G401 (cell line): ENCODE results near the gene TRMT2B. TPM values are rescaled to one million over a fixed set of nuclear protein-coding genes. Genes with fewer than 3 reads are reported as not detected.
"Not testable (repeated sequence)": the region's sequence is repeated elsewhere in the genome, so short reads cannot be mapped to it uniquely, and the experiment has no call there.

Source experiments
- DNase-seq: peaks from one replicate; pipeline ENCODE4 v3.0.0-alpha.2; 2015; ENCODE audit warnings: low spot score
- in situ Hi-C: cut with HindIII; loops from 2 replicates; pipeline ENCODE4 v1.10.0; 2016; ENCODE audit warnings: low sequenced_read_pairs, mixed read lengths
- total RNA-seq: library from RNA; depleted of rRNA; stranded (reverse); fragments of >200 nt; shearing (Covaris generic); gene quantifications from 2 replicates; pipeline ENCODE4 v1.2.3, GENCODE V29; 2014; rRNA removed

The TRMT2B gene, protein sequence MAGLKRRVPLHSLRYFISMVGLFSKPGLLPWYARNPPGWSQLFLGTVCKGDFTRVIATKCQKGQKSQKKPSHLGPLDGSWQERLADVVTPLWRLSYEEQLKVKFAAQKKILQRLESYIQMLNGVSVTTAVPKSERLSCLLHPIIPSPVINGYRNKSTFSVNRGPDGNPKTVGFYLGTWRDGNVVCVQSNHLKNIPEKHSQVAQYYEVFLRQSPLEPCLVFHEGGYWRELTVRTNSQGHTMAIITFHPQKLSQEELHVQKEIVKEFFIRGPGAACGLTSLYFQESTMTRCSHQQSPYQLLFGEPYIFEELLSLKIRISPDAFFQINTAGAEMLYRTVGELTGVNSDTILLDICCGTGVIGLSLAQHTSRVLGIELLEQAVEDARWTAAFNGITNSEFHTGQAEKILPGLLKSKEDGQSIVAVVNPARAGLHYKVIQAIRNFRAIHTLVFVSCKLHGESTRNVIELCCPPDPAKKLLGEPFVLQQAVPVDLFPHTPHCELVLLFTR
- 14.2 and 21.8 TPM in 2 replicates for total RNA-seq

DNA sequence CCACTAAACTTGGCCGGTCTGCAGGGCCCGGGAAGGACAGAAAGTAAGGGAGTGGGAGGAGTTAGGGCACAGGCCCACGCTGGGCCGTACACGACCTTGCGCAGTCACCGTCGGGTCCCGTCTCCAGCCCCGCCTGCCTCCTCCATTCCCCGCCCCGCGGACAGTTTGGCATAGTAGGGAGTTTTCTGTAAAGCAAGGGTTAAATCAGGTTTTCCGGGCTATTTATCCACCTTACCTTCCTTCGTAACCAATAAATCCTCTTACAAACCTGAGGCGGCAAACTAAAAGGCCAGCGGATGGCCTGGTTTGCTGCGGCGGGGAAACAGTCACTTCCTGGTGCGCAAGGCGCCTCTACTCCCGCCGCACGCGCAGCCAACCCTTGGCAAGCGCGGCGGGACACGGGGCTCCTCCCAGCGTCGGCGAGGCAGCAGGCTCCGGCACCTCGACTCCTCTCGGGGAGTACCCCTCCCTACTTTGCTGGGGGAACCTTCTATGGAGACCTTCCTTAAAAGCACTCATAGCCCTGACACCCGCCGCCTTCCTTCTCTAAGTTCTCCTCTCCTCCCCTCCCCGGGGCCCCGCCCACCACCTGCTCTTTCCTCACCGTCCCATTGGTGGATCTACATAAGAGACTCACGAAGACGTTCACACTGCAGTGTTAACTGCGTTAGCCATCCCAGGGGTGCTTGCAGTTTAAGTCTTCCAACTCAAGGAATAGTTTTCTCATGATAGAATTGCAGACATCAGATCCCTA is at the start of gene TRMT2B:
Gene TRMT2B, minus strand, starts transcription at position 563 of the 754 bp plus-strand sequence. CDS start 9,822 bp downstream, outside the sequence.
- DNase-seq, result peak; percentile 80
- in situ Hi-C loops, result no loop called here

- in situ Hi-C loops, result no loop called here
- peak; percentile 93 for DNase-seq
These were observed 45.9 kb upstream of the TRMT2B start, which contains the start of gene CENPI for GRCh38 chrX:101097546-101098453. CENPI (plus strand) TSS chrX:101098204; CDS start chrX:101101071, 2,867 bp downstream.

- DNase-seq, result no peak
- in situ Hi-C loops, result no loop called here
These were observed 39.9 kb upstream of the TRMT2B start for GRCh38 chrX:101091817-101092216.

- DNase-seq, result peak; percentile 36
- in situ Hi-C loops, result no loop called here
These were observed 29.3 kb upstream of the TRMT2B start for GRCh38 chrX:101081231-101081630.

GRCh38 chrX:101080326-101081124 is 28.6 kb upstream of the TRMT2B start:
- DNase-seq, result peak; percentile 72
- in situ Hi-C loops, result no loop called here

DNA sequence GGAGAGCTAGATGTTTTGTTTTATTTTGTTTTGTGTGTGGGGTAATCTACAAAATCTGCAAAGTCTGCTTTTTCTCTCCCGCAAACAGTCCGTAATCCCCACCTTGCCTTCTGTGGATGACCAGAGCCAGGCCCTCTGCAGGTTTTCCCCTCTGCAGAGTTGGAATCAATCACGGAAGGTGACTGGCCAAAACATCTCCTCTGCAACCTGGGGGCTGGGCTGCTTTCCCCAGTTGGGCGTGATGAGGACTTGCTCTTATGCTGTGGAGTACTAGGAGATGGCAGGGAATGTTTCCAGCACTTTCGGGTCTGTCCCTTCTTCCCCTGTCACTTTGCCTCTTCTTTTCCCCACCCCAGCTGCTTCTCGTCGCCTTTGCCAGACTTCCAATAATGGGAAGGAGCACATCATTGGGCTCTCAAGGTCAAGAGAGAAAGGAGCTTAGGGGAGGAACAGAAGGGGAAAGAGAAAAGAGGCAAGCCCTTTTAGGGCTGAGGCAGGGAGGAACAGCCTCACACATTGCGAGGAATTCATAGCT is 27.9 kb upstream of the TRMT2B start:
- DNase-seq, result peak; percentile 72
- in situ Hi-C loops, result no loop called here

GRCh38 chrX:101078716-101079598 is 27.0 kb upstream of the TRMT2B start, which contains the start of gene TMEM35A:
TMEM35A (plus strand) TSS chrX:101078879; CDS start chrX:101079003, 124 bp downstream.
- peak; percentile 87 for DNase-seq
- in situ Hi-C loops, result no loop called here

DNA sequence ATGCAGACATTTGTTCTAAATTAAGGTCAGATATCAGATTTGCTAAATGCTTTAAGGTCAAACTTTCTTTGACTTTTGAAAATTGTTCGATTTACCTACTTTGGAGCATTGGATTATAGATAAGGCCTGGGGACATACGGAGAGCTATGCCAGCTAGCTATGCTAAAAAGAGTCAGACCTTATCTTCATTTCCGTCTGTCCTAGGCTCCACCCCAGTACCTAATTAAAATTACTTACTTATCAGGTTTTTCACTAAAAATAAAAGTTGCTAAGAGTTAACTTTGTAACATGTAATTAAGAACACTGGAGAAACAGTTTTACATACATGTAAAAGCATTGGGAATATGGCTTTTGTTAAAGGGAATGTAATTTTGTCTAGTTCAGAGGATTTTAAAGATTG is 19.7 kb upstream of the TRMT2B start:
- in situ Hi-C loops, result no loop called here
- DNase-seq, result no peak

DNA sequence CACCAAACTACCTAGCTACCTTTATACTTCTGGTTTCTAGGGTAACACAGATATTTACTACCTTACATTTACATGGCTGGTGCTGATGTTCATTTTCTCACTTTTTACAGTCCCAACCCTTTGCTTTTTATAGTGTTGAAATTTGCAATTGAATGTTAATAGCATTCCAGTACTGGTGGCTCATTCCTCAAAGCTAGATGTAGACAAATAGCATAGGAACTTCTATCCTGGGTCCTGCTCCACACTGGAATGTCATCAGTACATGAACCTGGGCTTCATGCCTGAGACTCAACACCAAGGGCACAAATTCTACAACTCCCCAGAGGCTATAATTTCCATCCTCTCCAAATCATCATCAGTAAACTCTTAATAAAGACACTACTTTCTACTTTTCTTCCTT is 10.3 kb upstream of the TRMT2B start:
- no peak for DNase-seq
- in situ Hi-C loops, result no loop called here

- DNase-seq, result no peak
- in situ Hi-C loops, result no loop called here
These were observed 5.3 kb upstream of the TRMT2B start for GRCh38 chrX:101057093-101057714.

DNA sequence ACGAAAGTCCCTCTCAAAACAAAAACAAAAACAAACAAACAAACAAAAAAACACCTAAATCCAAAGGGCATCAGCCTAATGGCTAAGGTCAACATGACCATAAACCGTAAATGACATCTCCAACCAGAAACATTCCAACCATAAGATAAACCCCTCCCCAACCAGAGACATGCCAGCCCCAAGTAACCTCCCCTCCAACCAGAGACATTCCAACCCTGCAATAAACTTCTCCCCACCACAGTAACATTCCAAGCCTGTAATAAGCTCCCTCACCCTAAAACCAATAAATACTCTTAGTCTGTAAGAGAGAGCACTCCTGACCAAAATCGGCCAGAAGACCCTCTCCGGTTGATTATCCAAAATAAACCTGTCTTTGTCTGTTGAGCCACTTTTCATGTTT is 4.6 kb upstream of the TRMT2B start:
- in situ Hi-C loops, DNase-seq: not testable (repeated sequence)

GRCh38 chrX:101051153-101051548 is 760 bp downstream of the TRMT2B start:
- no peak for DNase-seq
- in situ Hi-C loops, result no loop called here

GRCh38 chrX:101040197-101040596 is 11.7 kb downstream of the TRMT2B start:
- no peak for DNase-seq
- in situ Hi-C loops, result no loop called here

GRCh38 chrX:101037231-101037630 is 14.7 kb downstream of the TRMT2B start:
- no peak for DNase-seq
- in situ Hi-C loops, result no loop called here

DNA sequence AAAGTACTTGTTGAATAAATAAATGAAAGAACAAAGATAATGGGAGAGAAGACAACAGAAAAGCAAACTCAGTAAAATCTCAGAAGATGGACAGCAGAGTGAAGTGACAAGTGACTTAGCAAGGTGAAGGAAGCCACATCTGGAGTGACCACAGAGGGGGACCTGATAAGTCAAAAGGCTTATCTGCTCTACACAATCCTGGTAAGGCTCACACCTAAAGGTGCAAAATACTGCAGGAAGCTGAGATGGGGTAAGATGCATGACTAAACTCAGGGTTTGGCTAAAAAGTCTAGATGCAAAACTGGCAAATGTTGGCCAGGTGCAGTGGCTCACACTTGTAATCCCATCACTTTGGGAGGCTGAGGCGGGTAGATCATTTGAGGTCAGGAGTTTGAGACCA is 22.2 kb downstream of the TRMT2B start:
- DNase-seq, result no peak
- in situ Hi-C loops, result no loop called here

GRCh38 chrX:101028562-101028961 is 23.3 kb downstream of the TRMT2B start:
- in situ Hi-C loops, result no loop called here

GRCh38 chrX:101025126-101025525 is 26.8 kb downstream of the TRMT2B start:
- in situ Hi-C loops, result no loop called here
- no peak for DNase-seq

More at GRCh38 chrX:101028562-101028961, 23.3 kb downstream of the TRMT2B start:
- no peak for DNase-seq
